ENCODE results near the gene HMGXB3.

Gene HMGXB3

DNA sequence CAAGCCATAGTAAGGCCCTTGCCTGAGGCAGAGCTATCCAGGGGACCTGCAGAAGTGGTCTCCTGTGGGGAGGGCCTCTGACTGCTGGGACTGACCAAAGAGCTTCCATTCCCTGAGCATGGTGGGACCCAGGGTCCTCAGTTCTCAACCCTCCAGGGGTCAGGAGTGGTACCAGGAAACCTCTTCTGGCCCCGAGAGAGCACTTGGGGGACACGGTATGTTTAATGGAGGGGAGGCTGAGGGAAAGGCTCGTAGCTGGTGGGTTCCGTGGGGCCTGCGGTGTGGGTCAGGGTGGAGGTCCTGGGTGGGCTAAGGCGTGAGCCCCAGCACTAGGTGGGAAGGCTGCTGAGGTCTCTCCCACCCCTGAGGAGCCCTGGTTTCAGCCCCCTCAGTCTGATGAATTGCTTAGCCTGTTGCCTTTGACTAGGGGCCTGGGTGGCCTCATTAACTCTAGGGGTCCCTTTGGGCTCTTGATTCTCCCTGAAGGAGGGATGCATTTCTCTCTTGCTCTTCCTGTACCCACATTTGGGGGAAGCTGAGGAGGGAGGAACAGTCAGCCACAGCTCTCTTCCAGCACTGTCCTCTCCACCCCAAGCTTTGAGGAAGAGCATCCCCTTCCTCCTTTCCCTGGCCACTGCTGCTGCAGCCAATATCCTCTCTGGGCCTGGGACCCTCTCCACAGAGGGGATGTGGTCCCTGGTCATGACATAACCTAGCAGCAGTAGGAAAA, 51.9 kb downstream of the HMGXB3 start:
- no peak for DNase-seq (ENCODE audit: low read depth)

DNA sequence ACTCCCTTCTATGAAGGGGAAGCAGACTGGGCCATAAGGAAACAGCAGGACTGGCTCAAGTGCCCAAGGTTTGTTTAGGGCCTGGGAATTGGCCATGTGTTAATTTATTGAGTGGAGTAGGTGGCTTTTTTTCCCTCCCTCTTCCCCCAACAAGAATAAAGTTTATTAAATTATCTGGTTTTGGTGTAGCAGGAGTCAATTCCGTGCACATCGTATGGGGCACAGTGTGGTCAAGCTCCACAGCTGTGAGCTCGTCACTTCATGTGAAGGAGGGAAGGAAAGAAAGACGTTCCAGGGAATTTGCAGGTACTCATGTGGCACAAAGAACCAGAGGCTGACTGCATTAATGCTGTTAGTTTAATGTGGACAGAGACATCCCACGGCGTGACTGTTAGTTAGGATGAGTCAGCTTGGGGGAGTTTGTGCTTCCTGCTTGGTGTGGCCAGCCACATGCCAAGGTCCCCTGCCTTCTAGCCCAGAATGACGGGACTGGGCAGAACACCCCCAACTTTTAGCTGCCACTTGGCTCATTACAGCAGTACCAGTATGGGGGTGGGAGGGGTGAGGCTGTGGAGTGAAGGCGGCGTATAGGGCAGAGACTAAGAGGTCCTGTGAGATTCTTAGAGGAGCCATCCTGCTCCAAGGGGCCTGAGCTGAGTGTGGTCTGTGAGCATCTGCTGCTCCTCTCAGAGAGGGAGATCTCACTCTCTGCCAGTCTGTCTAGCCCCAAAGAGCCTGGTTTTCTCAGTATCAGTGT, 52.6 kb downstream of the HMGXB3 start:
- no peak for DNase-seq (ENCODE audit: low read depth)

DNA sequence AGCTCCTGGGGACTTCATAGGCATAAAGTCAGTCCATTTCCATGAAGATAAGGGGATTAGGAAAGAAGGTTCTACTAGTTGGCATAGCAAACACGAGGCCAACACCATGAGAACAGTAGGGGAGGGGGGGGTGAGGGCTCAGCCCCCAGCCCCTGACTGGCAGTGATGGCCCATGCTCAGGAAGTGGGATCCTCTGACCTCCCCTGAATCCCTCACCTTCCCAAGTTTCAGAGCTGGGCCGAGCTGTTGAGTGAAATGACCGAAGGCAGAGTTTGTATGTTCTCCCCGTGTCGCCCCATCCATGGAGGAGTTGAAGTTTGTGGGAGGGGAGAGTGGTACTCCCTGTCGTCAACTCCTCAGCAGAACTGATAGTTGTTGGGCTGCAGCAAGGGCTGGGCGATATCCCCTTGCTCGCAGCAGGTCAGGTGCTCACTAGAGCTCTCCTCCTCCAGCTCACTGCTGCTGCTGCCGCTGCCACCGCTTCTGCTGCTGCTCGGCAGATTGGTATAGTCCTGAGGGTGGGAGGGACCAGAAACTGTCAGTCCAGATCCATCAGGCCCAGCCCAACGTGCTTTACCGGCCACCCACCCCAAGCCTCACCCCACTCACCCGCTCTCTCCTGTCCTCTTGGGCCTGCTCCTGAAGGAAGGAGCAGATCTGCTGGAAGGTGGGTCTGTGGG, 53.3 kb downstream of the HMGXB3 start:
- DNase-seq (ENCODE audit: low read depth) = no peak

DNA sequence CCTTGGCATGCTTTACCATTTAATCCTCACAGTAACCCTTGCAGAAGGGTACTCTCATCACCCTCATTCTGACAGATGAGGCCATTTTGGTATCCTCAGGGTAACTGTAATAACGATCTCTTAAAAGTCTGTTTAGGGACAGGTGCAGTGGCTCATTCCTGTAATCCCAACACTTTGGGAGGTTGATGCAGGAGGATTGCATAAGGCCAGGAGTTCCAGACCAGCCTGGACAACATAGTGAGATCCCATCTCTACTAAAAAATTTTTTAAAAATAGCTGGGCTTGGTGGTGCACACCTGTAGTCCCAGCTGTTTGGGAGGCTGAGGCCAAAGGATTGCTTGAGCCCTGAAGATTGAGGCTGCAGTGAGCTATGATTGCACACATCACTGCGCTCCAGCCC, 54.0 kb downstream of the HMGXB3 start:
- no peak for DNase-seq (ENCODE audit: low read depth)

DNA sequence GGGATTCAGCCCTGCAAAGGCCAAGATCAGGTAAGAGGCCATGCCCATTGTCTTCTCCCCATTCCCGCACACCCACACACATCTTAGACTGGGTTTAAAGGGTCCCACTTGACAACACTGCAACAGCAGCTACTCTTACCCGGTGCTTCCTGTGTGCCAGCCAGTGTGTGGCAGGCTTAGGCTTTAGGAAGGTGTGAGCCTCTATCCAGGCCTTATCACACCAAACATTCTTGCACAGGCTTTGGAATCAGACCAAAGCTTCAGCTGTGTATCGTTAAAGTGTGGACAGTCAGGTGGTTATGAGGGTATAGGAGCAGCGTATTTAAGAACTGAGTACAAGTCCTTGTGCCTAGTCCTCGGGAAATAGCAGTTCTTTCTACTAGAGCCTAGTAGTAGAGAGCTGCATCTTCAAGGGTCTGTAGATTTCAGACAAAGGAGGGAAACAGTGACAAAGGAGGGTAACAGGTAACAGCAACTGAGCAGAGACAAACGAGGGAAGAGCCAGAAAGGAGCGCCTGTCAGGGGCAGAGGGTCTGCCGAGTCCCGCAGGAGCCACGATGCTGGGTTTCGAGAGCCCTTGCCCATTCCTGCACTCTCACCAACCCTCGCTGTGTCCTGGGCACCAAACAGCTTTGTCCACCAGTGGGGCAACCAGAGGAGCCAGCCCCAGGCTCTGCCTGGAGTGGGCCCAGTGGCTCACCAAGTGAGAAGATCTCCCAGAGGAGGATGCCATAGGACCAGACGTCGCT, 55.0 kb downstream of the HMGXB3 start:
- DNase-seq (ENCODE audit: low read depth) = no peak

DNA sequence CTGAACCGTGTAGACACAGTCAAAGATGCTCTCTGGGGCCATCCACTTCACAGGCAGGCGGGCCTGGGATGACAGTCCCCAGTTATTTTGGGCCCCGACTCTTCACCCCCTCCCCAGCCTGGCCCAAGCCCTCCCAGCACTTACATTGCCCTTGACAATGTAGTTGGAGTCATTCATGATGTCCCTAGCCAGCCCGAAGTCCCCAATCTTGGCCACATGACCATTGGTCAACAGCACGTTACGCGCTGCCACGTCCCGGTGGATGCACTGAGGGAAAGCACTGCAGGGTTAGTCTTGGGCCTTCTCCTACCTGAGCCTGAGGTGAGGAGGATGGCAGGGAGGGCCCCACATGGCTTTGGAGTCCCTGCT, 55.5 kb downstream of the HMGXB3 start:
- DNase-seq (ENCODE audit: low read depth) = no peak

DNA sequence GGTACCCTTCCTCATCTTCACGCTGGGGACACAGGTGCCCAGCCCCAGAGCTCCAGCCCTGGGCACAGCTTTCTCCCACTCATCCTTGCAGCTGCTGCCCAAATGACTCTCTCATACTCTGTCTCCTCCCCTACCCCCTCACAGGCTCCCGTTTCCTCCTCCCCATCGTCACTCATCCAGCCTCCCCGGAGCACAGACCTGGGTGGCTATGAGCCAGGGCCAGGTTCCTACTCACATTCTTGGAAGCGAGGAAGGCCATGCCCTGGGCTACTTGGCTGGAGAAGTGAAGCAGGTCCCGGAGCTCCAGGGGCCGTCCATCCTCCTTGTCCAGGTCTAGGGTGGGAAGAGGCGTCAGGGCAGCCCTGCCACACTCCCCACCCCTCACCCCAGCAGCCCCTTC, 56.5 kb downstream of the HMGXB3 start:
- DNase-seq (ENCODE audit: low read depth) = no peak

DNA sequence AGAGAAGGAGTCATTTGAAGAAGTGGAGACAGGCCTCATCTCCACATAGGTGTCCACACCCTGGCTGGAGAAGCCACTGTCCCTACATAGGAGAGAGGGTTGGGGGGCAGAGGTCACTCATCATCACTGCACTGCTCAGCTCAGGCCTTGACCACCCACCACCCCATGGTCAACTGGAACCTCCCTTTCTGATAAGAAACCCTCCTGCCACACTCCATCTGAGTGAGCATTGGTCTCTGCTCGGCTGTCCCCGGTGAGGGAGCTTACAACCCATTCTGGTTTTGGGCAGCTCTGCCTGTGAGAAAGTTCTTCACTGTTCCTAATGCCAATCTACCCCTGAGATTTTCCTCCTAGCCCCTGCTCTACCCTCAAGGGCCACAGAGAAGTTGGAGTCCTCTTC, 57.0 kb downstream of the HMGXB3 start:
- no peak for DNase-seq (ENCODE audit: low read depth)

DNA sequence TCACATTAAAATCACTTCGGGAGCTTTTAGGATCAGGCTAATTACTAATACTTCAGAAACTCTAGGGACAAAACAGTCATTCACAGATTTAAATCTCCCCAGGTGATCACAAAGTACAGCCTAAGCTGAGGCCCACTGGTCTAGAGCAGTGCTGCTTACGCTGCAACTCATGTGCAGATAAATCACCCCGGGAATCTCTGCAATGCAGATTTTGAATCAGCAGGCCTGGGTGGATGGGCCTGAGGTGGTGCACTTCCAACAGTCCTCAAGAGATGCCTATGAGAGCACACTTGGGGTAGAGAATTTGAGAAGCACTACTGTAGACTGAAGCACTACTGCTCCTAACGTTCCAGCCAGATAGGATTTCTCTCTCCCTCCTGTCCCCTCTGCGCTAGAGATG, 57.5 kb downstream of the HMGXB3 start:
- no peak for DNase-seq (ENCODE audit: low read depth)

DNA sequence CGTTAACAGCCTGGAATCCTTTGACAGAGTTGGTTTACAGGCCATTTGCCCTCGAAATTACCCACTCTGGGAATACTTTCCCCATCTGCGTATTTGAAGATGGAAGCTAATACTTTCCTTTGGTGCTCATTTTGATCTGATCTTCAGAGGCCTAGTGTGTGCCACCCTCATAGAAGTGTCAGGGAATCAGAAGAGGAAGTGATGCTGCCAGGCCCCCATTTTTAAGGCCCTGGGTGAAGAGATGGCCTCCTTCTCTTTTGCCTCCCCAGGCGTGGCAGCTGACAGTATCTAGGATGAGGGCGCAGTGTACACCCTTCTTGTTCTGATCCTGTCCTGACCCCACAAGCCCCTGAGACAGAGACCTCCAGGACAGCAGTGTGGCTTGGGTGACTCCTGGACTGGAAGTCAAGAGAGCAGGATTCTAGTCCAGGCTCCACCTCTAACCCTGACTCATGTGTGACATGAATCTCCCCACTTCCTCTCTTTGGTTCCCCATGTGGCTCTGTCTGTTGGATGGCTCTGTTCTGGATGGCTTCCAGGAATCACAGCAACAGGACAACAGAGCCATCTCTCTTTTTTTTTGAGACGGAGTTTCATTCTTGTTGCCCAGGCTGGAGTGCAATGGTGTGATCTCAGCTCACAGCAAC, 58.1 kb downstream of the HMGXB3 start:
- DNase-seq (ENCODE audit: low read depth) = no peak

DNA sequence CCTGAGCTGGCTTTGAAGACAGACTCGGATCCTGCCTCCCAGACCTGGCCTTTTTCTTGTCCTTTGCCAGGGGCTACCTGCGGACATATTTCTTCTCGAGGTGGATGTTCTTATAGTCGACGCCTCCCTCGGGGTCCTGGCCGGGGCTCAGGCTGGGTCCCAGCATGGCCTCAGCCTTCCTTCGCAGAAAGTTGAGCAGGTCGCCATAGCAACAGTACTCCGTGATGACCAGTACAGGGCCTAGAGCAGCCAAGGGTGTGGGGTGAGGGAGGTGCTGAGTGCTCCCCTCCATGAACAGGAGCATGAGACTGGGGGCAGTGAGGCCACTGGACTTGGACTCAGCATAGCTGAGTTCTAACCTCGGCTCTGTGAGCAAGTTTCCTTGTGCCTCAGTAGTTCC, 59.1 kb downstream of the HMGXB3 start:
- DNase-seq (ENCODE audit: low read depth) = no peak

DNA sequence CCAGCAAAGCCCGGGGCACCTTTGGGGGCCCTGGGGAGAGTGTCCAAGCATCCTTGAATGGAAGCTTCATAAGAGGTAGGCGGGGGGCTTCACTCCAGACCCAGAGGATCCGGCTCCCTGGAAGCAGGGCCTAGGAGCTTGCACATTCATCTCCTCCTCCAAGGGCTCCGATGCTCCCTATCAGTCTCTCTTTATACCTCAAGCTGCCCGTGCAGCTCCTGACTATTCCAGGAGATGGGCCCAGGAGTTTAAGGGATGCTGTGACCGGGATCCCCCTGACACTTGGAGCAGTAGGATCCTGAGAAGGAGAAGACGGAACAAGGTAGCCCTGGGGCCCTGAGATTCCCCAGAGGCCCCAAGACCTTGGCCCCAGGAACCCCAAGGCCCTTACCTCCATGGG, 59.9 kb downstream of the HMGXB3 start:
- no peak for DNase-seq (ENCODE audit: low read depth)

DNA sequence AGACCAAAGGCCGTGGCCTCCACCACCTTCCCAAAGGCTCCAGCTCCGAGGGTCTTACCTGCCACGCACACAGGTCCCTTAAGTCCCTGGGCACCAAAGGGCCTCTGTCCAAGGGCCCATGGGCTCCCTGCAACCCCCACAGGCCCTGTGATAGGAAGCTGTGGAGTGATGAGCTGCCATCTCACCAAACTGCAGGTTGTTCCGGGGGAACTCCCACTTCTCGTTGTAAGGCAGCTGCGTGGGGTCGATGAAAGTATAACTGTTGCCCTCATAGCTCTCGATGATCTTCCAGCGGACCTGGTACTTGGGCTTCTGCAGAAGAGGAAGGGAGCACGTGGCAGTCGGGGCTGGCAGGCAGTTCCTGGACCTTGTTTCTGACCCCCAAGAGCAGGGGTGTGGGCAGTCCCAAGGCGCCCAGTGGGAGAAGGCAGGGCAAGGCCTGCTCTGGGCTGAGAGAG, 61.0 kb downstream of the HMGXB3 start:
- DNase-seq (ENCODE audit: low read depth) = no peak

DNA sequence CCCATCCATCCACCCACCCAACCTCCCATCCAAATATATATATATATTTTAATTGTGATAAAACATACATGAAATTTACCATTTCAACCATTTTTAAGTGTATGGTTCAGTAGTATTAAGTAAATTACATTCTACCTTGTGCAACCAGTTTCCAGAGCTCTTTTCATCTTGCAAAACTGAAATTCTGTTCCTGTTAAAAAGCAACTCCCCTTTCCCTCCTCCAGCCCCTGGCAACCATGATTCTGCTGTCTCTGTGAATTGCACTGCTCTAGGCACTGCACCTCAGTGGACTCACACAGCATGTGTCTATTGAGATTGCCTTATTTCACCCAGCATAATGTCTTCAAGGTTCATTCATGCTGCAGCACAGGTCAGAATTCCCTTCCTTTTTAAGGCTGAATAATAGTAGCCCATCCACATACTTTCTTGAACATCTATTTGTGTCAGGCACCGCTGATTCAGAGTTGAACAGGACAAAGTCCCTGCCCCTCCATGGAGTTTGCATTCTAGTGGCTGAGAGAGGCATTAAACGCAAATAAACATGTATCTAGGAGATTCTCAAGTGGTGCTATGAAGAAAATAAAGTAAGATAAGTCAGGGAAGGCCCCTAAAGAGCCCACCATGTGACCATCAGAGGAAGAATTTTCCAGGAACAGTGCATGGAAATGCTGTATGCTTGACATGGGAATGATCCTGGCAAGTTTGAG, 61.8 kb downstream of the HMGXB3 start:
- no peak for DNase-seq (ENCODE audit: low read depth)

DNA sequence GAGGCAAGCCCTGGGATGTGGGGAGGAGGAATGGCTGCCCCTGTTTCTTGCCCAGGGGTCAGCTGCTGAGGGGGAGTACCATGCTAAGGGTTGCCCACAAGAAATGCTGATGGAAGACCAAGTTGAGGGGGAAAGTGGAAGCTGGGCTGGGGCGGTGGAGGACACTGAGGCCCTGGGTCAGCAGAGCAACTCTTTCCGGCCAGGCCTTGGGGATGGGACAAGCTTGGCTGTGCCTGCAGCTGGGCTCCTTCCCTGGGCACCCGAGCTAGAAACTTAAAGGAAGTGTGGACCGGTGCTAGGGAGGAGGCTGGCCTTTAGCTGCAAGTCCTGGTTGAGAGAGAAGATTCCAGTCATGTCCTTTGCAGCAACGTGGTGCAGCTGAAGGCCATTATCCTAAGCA, 63.1 kb downstream of the HMGXB3 start:
- no peak for DNase-seq (ENCODE audit: low read depth)

DNA sequence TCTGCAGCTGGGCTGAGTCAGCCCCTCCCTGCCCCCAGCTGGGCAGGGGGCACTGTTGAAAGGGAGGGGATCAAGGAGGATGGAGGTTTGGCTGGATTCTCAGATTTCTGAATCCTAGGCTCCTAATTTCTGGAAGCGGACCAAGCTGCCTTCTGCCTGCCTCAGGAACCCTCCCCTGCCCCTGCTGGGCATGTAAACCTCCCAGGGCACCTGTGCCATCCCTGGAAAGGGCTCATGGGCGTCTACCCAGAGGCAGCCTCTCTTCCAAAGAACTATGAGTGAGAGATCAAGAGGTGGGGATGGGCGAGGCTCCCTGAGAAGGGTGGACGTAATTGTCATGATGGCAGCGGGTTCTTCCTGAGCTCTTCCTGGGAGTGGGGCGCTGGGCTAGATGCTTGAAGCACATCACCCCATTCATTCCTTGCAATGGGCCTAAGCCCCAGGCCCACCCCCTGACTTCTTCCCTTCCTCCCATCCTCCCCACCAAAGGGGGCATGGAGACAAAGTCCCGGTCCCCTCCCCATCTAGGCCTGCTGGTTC, 64.2 kb downstream of the HMGXB3 start:
- no peak for DNase-seq (ENCODE audit: low read depth)

DNA sequence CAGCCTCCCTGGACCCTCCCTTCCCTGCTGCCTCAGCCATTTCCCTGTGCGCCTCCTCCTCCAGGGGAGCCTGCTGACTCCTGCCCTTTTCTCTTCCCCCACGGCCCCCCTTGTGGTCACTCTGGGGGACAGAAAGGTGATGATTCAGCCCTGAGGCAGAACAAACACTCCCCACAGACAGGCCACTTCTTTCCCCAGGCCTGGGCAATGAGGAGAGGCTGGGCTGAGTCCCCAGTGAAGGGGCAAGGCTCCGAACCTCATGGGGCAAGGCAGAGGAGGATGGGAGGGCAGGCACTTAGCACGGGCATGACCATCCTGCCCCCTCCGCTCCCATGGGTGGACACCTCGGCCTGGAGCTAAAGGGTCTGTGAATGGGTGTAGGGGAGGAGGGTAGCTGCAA, 64.8 kb downstream of the HMGXB3 start:
- no peak for DNase-seq (ENCODE audit: low read depth)

DNA sequence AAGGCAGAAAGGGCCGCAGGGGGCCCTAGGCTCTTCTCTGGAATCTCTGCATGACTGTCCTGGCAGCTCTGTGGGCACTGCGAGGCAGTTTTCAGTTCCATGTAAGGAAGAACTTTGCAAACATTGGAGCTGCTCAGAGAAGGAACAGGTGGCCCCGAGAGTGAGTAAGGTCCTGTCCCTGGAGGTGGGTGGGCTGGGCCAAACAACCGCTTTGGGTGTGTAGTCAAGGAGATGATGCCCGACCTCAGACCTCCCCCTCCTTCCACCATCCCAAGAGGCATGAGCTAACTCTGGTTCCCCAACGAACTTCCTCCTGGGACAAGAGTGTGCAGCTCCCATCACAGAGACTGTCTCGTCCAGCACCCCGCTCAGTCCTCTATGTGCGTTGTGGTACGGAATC, 65.3 kb downstream of the HMGXB3 start:
- no peak for DNase-seq (ENCODE audit: low read depth)

DNA sequence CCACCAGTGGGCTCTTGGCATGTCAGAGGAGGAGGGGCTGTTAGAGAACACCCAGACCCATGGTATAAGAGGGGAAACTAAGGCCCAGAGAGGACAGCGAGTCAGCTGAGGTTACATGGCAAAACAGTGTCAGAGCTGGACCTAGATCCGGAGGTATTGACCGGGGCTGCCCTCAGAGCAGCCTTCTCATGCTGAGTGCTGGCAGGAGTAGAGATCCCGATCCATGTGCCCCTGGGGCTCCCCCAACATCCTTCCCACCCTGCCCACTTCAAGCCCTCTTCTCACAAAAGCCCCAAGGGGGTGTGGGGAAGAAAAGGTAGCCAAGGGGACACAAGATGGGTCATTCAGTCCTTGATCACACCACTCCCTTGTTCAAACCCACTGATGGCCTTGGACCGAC, 65.9 kb downstream of the HMGXB3 start:
- no peak for DNase-seq (ENCODE audit: low read depth)

DNA sequence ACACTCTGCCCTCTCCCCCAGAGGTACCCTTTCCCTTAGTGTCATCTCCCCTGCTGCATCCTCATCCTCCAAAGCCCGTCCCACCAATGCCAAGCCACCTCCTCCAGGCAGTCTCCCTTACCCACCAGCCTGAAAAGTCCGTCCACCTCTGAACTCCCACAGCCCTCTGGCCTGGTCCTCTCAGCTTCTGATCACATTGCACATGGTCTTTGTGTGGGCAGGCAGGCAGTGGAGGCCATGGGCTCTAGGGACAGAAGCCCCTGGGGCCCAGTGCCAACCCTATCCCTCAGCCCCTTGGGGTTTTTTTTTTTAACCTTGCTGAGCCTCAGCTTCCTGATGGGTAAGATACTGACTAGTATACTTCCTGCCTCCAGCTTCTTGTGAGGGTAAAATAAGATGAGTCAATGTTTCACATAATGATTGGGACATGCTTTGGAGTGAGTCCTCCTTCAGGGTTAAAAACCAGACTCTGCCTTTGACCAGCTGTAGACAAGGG, 66.4 kb downstream of the HMGXB3 start:
- no peak for DNase-seq (ENCODE audit: low read depth)

Measured in T follicular helper cell (primary cell).